Cardiac muscle cell (in vitro differentiated cells and primary cell): ENCODE measurements around the gene FGF19. TPM values are rescaled to one million over a fixed set of nuclear protein-coding genes. Genes with fewer than 3 reads are reported as not detected.

Experiments
- DNase-seq, 2 donors: peaks; one replicate each; pipeline versions ENCODE4 v3.0.0 to v3.0.0-alpha.2; 2010 to 2017; ENCODE audit warnings: low read depth in 1 of 2, low spot score in 1 of 2
- H3K27ac ChIP-seq: fragments of 200-600 bp; sonication (generic); 2 replicates; pipeline ENCODE4 v1.5.1; 2016
- H3K27me3 ChIP-seq: fragments of 200-600 bp; sonication (generic); 2 replicates; pipeline ENCODE4 v1.6.0; 2016; ENCODE audit warnings: control low read depth
- H3K36me3 ChIP-seq: fragments of 200-600 bp; sonication (generic); 2 replicates; pipeline ENCODE4 v1.5.1; 2016; ENCODE audit warnings: control low read depth
- H3K4me1 ChIP-seq: fragments of 200-600 bp; sonication (generic); 2 replicates; pipeline ENCODE4 v1.8.1; 2017; ENCODE audit warnings: low read depth, mild to moderate bottlenecking, mixed run types
- H3K4me3 ChIP-seq: fragments of 200-600 bp; sonication (generic); 2 replicates; pipeline ENCODE4 v1.5.1; 2016; ENCODE audit warnings: mild to moderate bottlenecking
- H3K9me3 ChIP-seq: fragments of 200-600 bp; sonication (generic); 2 replicates; pipeline ENCODE4 v1.5.1; 2017; ENCODE audit warnings: low read depth, mild to moderate bottlenecking, control low read depth
- CTCF ChIP-seq: IDR thresholded peaks from 2 replicates; pipeline ENCODE4 v1.5.1; 2012; ENCODE audit warnings: low read depth, mild to moderate bottlenecking, low read length
- polyA plus RNA-seq: library from polyadenylated mRNA; unstranded; fragments of >200 nt; fragmentation: Nextera tagmentation; extraction: Ambion mirVana; gene quantifications from 2 replicates; pipeline ENCODE4 v1.2.1, GENCODE V29; 2016
- total RNA-seq: library from RNA; depleted of rRNA; stranded (reverse); fragments of >200 nt; gene quantifications from 2 replicates; pipeline ENCODE4 v1.2.3, GENCODE V29; 2016

Gene FGF19
- total and polyA plus RNA-seq, 2 experiments from 2014 or later: not detected

DNA sequence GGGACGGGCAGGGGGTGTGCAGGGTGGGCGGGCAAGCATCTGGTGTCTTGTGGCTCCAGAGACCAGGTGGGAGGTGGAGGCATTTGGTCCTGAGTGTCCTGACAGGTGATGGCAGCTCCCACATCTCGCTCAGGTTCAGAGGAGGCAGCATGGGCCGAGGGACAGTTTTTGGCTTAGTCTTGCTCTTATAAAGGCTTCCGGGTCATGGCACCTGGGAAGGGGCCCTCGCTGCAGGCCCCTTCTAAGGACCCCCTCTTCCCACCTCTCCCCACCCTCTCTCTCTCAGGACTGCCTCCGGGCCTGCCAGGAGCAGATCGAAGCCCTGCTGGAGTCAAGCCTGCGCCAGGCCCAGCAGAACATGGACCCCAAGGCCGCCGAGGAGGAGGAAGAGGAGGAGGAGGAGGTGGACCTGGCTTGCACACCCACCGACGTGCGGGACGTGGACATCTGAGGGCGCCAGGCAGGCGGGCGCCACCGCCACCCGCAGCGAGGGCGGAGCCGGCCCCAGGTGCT, 52.9 kb downstream of the FGF19 start:
- Histone ChIP-seq H3K27me3 (no peaks in the 10 kb centered on the region), H3K4me3 (no peak overlapping the region), H3K4me1 (no peaks in the 10 kb centered on the region), H3K27ac (no peak overlapping the region), H3K9me3 (no peaks in the 10 kb centered on the region), H3K36me3 (peaks cover 4% of the 10 kb centered on the region)
- DNase-seq: no peak
- TF ChIP-seq CTCF: no peak

DNA sequence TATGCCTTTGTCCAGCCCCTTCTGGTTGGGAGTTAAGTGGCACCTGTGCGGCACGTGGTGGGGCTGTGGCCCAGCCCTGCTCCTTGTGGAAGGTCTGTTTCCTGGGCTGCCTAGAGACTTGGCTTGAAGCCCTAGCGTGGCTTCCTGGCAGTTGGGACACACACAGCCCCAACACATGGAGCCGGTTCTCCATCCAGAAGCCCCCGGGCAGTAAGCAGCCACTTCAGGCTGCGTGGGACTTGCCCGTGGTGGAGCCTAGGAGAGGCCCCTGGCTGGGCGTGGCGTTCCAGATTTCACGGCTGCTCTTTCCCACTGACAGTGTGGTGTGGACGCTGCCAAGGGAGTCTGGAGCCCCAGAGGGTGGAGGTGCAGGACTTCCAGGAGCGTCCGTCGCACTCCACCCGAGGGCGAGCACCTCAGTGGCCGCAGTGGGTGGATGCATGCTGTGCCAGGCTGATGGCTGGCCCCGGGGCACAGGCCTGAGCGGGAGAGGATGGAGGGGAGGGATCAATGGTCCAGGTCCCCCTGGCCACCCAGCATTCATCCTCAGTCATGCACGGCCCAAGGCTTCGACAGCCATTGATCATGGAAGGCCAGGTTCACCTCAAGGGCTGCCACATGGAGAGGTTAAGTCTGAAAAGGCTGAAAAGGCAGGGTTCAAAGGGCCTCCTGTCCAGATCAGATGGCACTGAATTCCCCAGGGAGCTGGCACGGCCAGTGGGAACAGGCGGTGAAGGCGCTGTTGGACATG, 53.6 kb downstream of the FGF19 start:
- Histone ChIP-seq H3K27ac (no peak overlapping the region), H3K36me3 (peaks cover 4% of the 10 kb centered on the region), H3K9me3 (no peaks in the 10 kb centered on the region), H3K4me3 (no peak overlapping the region), H3K4me1 (no peaks in the 10 kb centered on the region), H3K27me3 (no peaks in the 10 kb centered on the region)
- TF ChIP-seq CTCF: no peak
- DNase-seq: no peak

GRCh38 chr11:69649576-69649900, 54.3 kb downstream of the FGF19 start:
- no peak for DNase-seq
- no peaks in the 10 kb centered on the region for H3K9me3 ChIP-seq
- TF ChIP-seq CTCF: no peak
- peaks cover 1% of the 10 kb centered on the region for H3K4me1 ChIP-seq
- no peak overlapping the region for H3K27ac ChIP-seq
- no peak overlapping the region for H3K4me3 ChIP-seq
- no peaks in the 10 kb centered on the region for H3K27me3 ChIP-seq
- peaks cover 4% of the 10 kb centered on the region for H3K36me3 ChIP-seq

- no peak for TF ChIP-seq CTCF
- no peak for DNase-seq
- H3K36me3 ChIP-seq: peaks cover 4% of the 10 kb centered on the region
Measured at GRCh38 chr11:69648679-69649575, 54.9 kb downstream of the FGF19 start.

More at GRCh38 chr11:69648679-69649575, 54.9 kb downstream of the FGF19 start:
- H3K4me1 ChIP-seq: peaks cover 7% of the 10 kb centered on the region
- H3K4me3 ChIP-seq: no peak overlapping the region
- no peaks in the 10 kb centered on the region for H3K27me3 ChIP-seq
- no peak overlapping the region for H3K27ac ChIP-seq
- H3K9me3 ChIP-seq: no peaks in the 10 kb centered on the region

Other genes starting within 250 kb of the FGF19 start
- 0.88 and 1.6 TPM in 2 replicates for gene LINC01488, start 222.4 kb downstream of the FGF19 start, total RNA-seq
- gene LINC01488, start 222.4 kb downstream of the FGF19 start, polyA plus RNA-seq: 1.1 and 1.5 TPM in 2 replicates
- 29.2 and 36.5 TPM in 2 replicates for gene CCND1, start 62.9 kb downstream of the FGF19 start, total RNA-seq
- gene CCND1, start 62.9 kb downstream of the FGF19 start, polyA plus RNA-seq: 20.1 and 41.6 TPM in 2 replicates
- 20.2 and 26.2 TPM in 2 replicates for gene LTO1, start 28.7 kb downstream of the FGF19 start, total RNA-seq
- gene LTO1, start 28.7 kb downstream of the FGF19 start, polyA plus RNA-seq: 23.0 and 31.7 TPM in 2 replicates
- gene FGF4, start 71.3 kb upstream of the FGF19 start, total RNA-seq: not detected in 2 replicates
- not detected in 2 replicates for gene FGF4, start 71.3 kb upstream of the FGF19 start, polyA plus RNA-seq
- gene FGF3, start 115.4 kb upstream of the FGF19 start, total RNA-seq: 0.77 TPM in 1 of 2 replicates, not detected in the other
- gene FGF3, start 115.4 kb upstream of the FGF19 start, polyA plus RNA-seq: not detected in 2 replicates